Renal cortex interstitium (tissue), 15 donors: ENCODE results near the gene NRG3. TPM values are rescaled to one million over a fixed set of nuclear protein-coding genes. Genes with fewer than 3 reads are reported as not detected.

Source experiments
- DNase-seq, 11 donors: peaks; one replicate each; pipeline ENCODE4 v3.0.0-alpha.2; 2013; ENCODE audit warnings: low read depth in 9 of 11, low spot score in 4 of 11; ENCODE audit errors: extremely low read depth in 1 of 11
- long read RNA-seq, 16 experiments: transcript quantifications; one replicate each; lab custom pipeline, GENCODE V29; 2026
- polyA plus RNA-seq, 3 donors: library from polyadenylated mRNA; unstranded; fragments of 120-200 nt; gene quantifications; one replicate each; pipeline ENCODE4 v1.2.1, GENCODE V29; 2013; ENCODE audit not compliant: insufficient read length in 3 of 3

The NRG3 gene
- 10 to 100 TPM; 11.8 to 16.4 (median 12.6) TPM for polyA plus RNA-seq
- long read RNA-seq, donor 1 = 0 reads
- long read RNA-seq, donor 2 = 0 reads
- long read RNA-seq, donor 3 = 0 reads
- long read RNA-seq, donor 4 = 0 reads
- long read RNA-seq, donor 5 = 0 reads
- long read RNA-seq, donor 6 = 0 reads
- long read RNA-seq, donor 7 = 0 reads
- long read RNA-seq, donor 8 = 0 reads
- long read RNA-seq, donor 9 = 0 reads
- long read RNA-seq, donor 10, partial matches to known transcripts = 0 of 1 reads
- long read RNA-seq, donor 10, other reads (novel, unspliced or antisense) = 0 of 1 reads
- long read RNA-seq, donor 11, partial matches to known transcripts = 0 of 1 reads
- long read RNA-seq, donor 11, other reads (novel, unspliced or antisense) = 0 of 1 reads
- long read RNA-seq, donor 12 = 0 reads
- long read RNA-seq, donor 13 = 0 reads
- long read RNA-seq, donor 14 = 0 reads
- long read RNA-seq, donor 15 = 0 reads
- long read RNA-seq, donor 16, partial matches to known transcripts = 5 of 6 reads
- long read RNA-seq, donor 16, other reads (novel, unspliced or antisense) = 0 of 6 reads

GRCh38 chr10:81874875-81875466 is at the start of gene NRG3:
Gene NRG3, plus strand, starts transcription at chr10:81875194.
- DNase-seq = peak in 2 of 11 donors; percentile 29 to 41

- peak in 1 of 11 donors; percentile 24 for DNase-seq
These were observed 46.7 kb upstream of the NRG3 start for GRCh38 chr10:81828251-81828650.

- no peak for DNase-seq
These were observed 43.9 kb upstream of the NRG3 start for GRCh38 chr10:81831060-81831459.

GRCh38 chr10:81838950-81839349 is 36.0 kb upstream of the NRG3 start:
- DNase-seq = peak in 3 of 11 donors; percentile 12 to 21 (median 15)

GRCh38 chr10:81843042-81843441 is 32.0 kb upstream of the NRG3 start:
- no peak for DNase-seq

- DNase-seq = no peak
These were observed 27.3 kb upstream of the NRG3 start for GRCh38 chr10:81847675-81848074.

GRCh38 chr10:81848514-81848913 is 26.5 kb upstream of the NRG3 start:
- DNase-seq = no peak

- no peak for DNase-seq
These were observed 26.1 kb upstream of the NRG3 start for GRCh38 chr10:81848931-81849330.

GRCh38 chr10:81862596-81862995 is 12.4 kb upstream of the NRG3 start:
- DNase-seq = no peak

GRCh38 chr10:81863771-81864170 is 11.2 kb upstream of the NRG3 start:
- DNase-seq = no peak

GRCh38 chr10:81865581-81865980 is 9.4 kb upstream of the NRG3 start:
- DNase-seq = no peak

GRCh38 chr10:81866753-81867152 is 8.2 kb upstream of the NRG3 start:
- DNase-seq = peak in 2 of 11 donors; percentile 15 to 32

- DNase-seq = no peak
These were observed 4.5 kb upstream of the NRG3 start for GRCh38 chr10:81870472-81870871.

- DNase-seq = no peak
These were observed 3.4 kb upstream of the NRG3 start for GRCh38 chr10:81871558-81871957.

- peak in 1 of 11 donors; percentile 43 for DNase-seq
These were observed 2.7 kb upstream of the NRG3 start for GRCh38 chr10:81872206-81872862.

- DNase-seq = no peak
These were observed 1.6 kb upstream of the NRG3 start for GRCh38 chr10:81873231-81873931.

- DNase-seq = peak in 10 of 11 donors; percentile 52 to 81 (median 76)
These were observed 820 bp upstream of the NRG3 start for GRCh38 chr10:81873932-81874816.
